ENCODE results near the gene SKI.

GRCh38 chr1:2350501-2350900 lies 122.4 kb downstream of the SKI start:
- TF ChIP-seq CTCF (IDR thresholded peaks at IDR 0.05; ENCODE audit: low read depth, low read length, poor library complexity, severe bottlenecking) (no peak), EZH2phosphoT487 (IDR thresholded peaks at IDR 0.05; ENCODE audit: borderline replicate concordance, low read length) (no peak)
